Smooth muscle cell (in vitro differentiated cells): ENCODE data around the gene LHX1. TPM values are rescaled to one million over a fixed set of nuclear protein-coding genes. Genes with fewer than 3 reads are reported as not detected.

ENCODE experiments used
- DNase-seq: peaks from one replicate; lab custom pipeline; 2025; ENCODE audit not compliant: unreplicated experiment; lab: John Stamatoyannopoulos, UW
- H2AFZ ChIP-seq: fragments of 200-600 bp; sonication (generic); 2 replicates; pipeline ENCODE4 v1.6.0; 2016; ENCODE audit warnings: antibody characterized with exemption, low read depth, mild to moderate bottlenecking
- H3F3A ChIP-seq: fragments of 200-600 bp; sonication (generic); 2 replicates; pipeline ENCODE4 v1.6.0; 2017; ENCODE audit warnings: antibody characterized with exemption, low read depth
- H3K27ac ChIP-seq: fragments of 200-600 bp; sonication (generic); 2 replicates; pipeline ENCODE4 v1.5.1; 2016; ENCODE audit warnings: low read depth, mild to moderate bottlenecking
- H3K27me3 ChIP-seq: fragments of 200-600 bp; sonication (generic); 2 replicates; pipeline ENCODE4 v1.6.1; 2016; ENCODE audit warnings: low read depth, mild to moderate bottlenecking
- H3K36me3 ChIP-seq: fragments of 200-600 bp; sonication (generic); 2 replicates; pipeline ENCODE4 v1.5.1; 2016; ENCODE audit warnings: low read depth
- H3K4me1 ChIP-seq: fragments of 200-600 bp; sonication (generic); 2 replicates; pipeline ENCODE4 v1.5.1; 2016; ENCODE audit warnings: low read depth
- H3K4me2 ChIP-seq: fragments of 200-600 bp; sonication (generic); 2 replicates; pipeline ENCODE4 v1.6.0; 2016; ENCODE audit warnings: mild to moderate bottlenecking
- H3K4me3 ChIP-seq: fragments of 200-600 bp; sonication (generic); 2 replicates; pipeline ENCODE4 v1.5.1; 2016; ENCODE audit warnings: mild to moderate bottlenecking
- H3K79me2 ChIP-seq: fragments of 200-600 bp; sonication (generic); 2 replicates; pipeline ENCODE4 v1.6.0; 2016; ENCODE audit warnings: low read depth, mild to moderate bottlenecking
- H3K9ac ChIP-seq: fragments of 200-600 bp; sonication (generic); 2 replicates; pipeline ENCODE4 v1.6.0; 2016; ENCODE audit warnings: low read depth
- H3K9me3 ChIP-seq: fragments of 200-600 bp; sonication (generic); replicated peaks from 2 replicates; pipeline ENCODE4 v1.5.1; 2016; ENCODE audit warnings: low read depth
- H4K20me1 ChIP-seq: fragments of 200-600 bp; sonication (generic); 2 replicates; pipeline ENCODE4 v1.6.0; 2016; ENCODE audit warnings: low read depth
- CTCF ChIP-seq: fragments of 200-600 bp; sonication (generic); IDR thresholded peaks from 2 replicates; pipeline ENCODE4 v1.5.1; 2017; ENCODE audit warnings: borderline replicate concordance, mild to moderate bottlenecking, antibody characterized with exemption; ENCODE audit not compliant: insufficient read depth, poor library complexity, severe bottlenecking
- WGBS: methylation state at CpG from one replicate; pipeline ENCODE4 v1.1.7; 2016; ENCODE audit warnings: low lambda C conversion rate; 5-methylcytosine and 5-hydroxymethylcytosine counted together
- polyA plus RNA-seq: library from polyadenylated mRNA; unstranded; fragments of >200 nt; fragmentation: Nextera tagmentation; extraction: Ambion mirVana; gene quantifications from 2 replicates; pipeline ENCODE4 v1.2.1, GENCODE V29; 2016
- total RNA-seq: library from RNA; depleted of rRNA; stranded (reverse); fragments of >200 nt; gene quantifications from 2 replicates; pipeline ENCODE4 v1.2.3, GENCODE V29; 2014

Gene LHX1
- total and polyA plus RNA-seq, 2 experiments from 2014 or later, result not detected

DNA sequence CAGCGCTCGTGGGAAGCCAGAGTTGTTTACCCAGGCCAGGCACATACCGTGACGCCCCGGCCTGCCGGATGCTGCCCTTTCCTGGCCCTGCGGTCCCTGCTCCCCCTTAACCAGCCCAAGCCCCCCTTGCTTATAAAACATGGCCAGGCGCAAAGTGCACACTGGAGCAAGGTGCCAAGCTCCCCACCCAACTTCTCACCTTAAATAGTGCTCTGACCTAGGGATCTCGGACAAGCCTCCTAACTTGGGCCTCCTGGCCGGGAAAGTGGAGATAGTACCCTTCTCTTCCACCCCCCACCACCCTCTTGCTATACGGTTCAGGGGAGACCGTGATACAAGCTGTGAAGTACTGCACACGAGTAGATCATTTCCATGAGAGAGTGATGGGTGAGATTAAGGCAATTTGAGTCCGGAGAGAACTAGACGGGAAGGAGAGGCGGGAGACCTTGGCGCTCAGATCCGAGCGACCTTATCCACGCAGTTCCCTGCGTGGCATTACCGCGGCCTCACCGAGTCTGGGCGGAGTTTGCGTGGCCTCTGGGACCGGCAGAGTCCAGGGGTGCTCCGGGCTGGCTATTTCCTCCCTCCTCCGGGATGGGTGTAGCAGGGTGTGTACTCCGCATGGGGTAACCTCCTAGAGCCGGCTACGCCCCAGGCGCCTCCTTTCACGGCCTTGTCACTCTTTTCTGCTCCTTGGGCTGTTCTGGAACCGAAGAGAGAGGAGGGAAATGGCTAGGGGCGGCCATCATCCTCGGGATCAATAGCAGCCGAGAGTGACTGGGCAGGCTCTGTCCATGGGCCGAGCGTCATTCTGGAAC lies 4.4 kb upstream of the LHX1 start:
- Histone ChIP-seq H3K79me2 (no peaks in the 10 kb centered on the region), H3K9ac (no peak overlapping the region), H3K4me2 (no peak overlapping the region), H4K20me1 (peaks cover 15% of the 10 kb centered on the region), H3K4me3 (no peak overlapping the region), H3K36me3 (no peaks in the 10 kb centered on the region), H3F3A (no peaks in the 10 kb centered on the region), H2AFZ (no peak overlapping the region), H3K27ac (no peak overlapping the region), H3K27me3 (peaks cover 100% of the 10 kb centered on the region), H3K4me1 (peaks cover 56% of the 10 kb centered on the region), H3K9me3 (no peaks in the 10 kb centered on the region)
- no peak for DNase-seq
- no peak for TF ChIP-seq CTCF
- 7% methylated on average over 39 of the region's 40 CpGs for WGBS

DNA sequence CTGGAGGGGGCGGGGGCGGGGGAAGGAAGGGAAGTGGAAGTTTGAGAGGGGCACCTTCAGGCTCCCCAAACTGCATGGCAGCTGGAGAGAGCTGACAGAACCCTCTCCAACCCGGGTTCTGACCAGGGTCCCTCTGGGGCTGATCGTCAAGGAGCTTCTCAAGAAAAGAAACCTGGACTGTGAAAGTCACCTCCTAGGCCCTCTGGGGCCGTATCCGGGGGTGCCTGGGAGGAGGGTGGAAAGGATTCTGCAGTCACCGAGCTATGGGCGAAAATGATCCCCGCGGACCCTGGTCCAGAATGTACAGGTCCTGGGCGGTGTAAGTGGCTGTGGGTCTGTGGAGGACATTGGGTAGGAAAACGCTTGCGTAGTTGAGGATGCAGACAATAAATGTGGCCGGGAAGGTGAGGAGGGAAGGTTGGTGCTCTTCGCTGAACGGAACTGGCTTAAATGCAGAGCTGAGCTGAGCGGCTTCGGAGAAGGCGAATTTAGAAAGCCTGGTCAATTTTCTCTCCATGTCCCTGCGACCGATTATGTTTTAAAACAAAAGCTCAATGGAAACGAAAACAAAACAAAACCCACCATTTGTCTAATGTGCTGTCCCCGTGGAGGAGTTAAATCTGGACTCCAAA lies 3.6 kb upstream of the LHX1 start:
- Histone ChIP-seq H3K36me3 (no peaks in the 10 kb centered on the region), H3K27ac (no peak overlapping the region), H3K9me3 (no peaks in the 10 kb centered on the region), H3F3A (no peaks in the 10 kb centered on the region), H3K4me1 (peaks cover 63% of the 10 kb centered on the region), H3K79me2 (no peaks in the 10 kb centered on the region), H3K9ac (no peak overlapping the region), H3K27me3 (peaks cover 100% of the 10 kb centered on the region), H4K20me1 (peaks cover 15% of the 10 kb centered on the region), H2AFZ (no peak overlapping the region), H3K4me3 (no peak overlapping the region), H3K4me2 (peak overlapping the region; percentile 82)
- DNase-seq, result no peak
- 6% methylated on average over 23 of the region's 23 CpGs for WGBS
- no peak for TF ChIP-seq CTCF

DNA sequence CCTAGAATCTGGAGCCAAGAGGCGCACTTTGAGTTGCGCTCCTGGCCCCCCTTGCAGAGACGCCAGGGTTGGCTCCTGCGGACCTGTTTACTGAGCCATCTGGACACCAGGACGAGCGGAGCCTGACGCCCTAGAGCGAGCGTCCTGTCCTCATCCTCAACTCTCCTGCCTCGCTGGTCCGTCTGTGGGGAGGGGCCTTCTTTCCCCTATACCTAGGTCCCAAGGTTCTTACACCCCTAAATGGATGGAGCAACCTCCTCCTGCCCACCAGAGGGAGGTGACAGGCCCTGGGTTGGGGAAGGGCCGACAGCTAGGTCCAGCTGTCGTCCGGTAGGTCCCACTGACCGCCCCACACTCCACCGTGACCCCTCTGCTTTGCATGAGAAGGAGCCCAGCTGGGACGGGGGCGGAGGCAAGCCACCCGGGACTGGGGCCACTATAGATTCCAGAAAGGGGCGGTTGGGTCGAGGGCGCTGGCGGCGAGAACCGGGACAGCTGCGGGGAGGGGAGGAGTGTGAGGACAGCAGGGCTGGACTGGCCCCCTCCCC lies 3.1 kb upstream of the LHX1 start:
- no peaks in the 10 kb centered on the region for H3F3A ChIP-seq
- H2AFZ ChIP-seq, result no peak overlapping the region
- peaks cover 65% of the 10 kb centered on the region for H3K4me1 ChIP-seq
- WGBS, result 2% methylated on average over 22 of the region's 26 CpGs
- H4K20me1 ChIP-seq, result peaks cover 15% of the 10 kb centered on the region
- no peak overlapping the region for H3K27ac ChIP-seq
- no peaks in the 10 kb centered on the region for H3K36me3 ChIP-seq
- no peak for TF ChIP-seq CTCF
- H3K4me2 ChIP-seq, result peak overlapping the region; percentile 82
- DNase-seq, result no peak
- no peak overlapping the region for H3K9ac ChIP-seq
- H3K79me2 ChIP-seq, result no peaks in the 10 kb centered on the region
- peaks cover 100% of the 10 kb centered on the region for H3K27me3 ChIP-seq
- H3K9me3 ChIP-seq, result no peaks in the 10 kb centered on the region
- no peak overlapping the region for H3K4me3 ChIP-seq
